HFF-Myc (cell line): Measurements from ENCODE around the gene SCYGR8.
A peak's percentile ranks its signal among the peaks of the same experiment; 100 is the strongest.
"Not testable (repeated sequence)": the region's sequence is repeated elsewhere in the genome, so short reads cannot be mapped to it uniquely, and the experiment has no call there.

ENCODE experiments used
- DNase-seq: peaks from one replicate; pipeline ENCODE4 v3.0.0-alpha.2; 2011; ENCODE audit warnings: low read depth; ENCODE audit errors: extremely low read depth
- H3K4me3 ChIP-seq: replicated peaks from 2 replicates; pipeline ENCODE4 v1.5.1; 2011; ENCODE audit warnings: low read depth, mild to moderate bottlenecking, control low read depth, low read length
- CTCF ChIP-seq: IDR thresholded peaks from 2 replicates; pipeline ENCODE4 v1.5.1; 2012; ENCODE audit warnings: mild to moderate bottlenecking, low read depth, low read length, control low read depth; ENCODE audit errors: missing control alignments

SCYGR8 gene

GRCh38 chr2:227710986-227711385 lies 34.7 kb upstream of the SCYGR8 start:
- DNase-seq, result no peak
- no peak for TF ChIP-seq CTCF
- no peak overlapping the region for H3K4me3 ChIP-seq

GRCh38 chr2:227713291-227713690 lies 32.4 kb upstream of the SCYGR8 start:
- TF ChIP-seq CTCF, result no peak
- DNase-seq, result no peak
- no peak overlapping the region for H3K4me3 ChIP-seq

- no peak overlapping the region for H3K4me3 ChIP-seq
- TF ChIP-seq CTCF, result no peak
- no peak for DNase-seq
These were observed 29.2 kb upstream of the SCYGR8 start for GRCh38 chr2:227716501-227716900.

- peak within 1 kb of the TSS; percentile 28 for H3K4me3 ChIP-seq
These were observed 27.8 kb upstream of the SCYGR8 start, which contains the start of gene SLC19A3 for GRCh38 chr2:227717687-227718567. TSS of gene SLC19A3 (minus strand) at chr2:227718028. CDS start at chr2:227702318, 15,710 bp downstream.

GRCh38 chr2:227719641-227720040 lies 26.1 kb upstream of the SCYGR8 start:
- no peak for DNase-seq
- TF ChIP-seq CTCF, result no peak

More at GRCh38 chr2:227717687-227718567, 27.8 kb upstream of the SCYGR8 start, which contains the start of gene SLC19A3:
- peak; percentile 4 for DNase-seq
- no peak for TF ChIP-seq CTCF

GRCh38 chr2:227720680-227721079 lies 25.0 kb upstream of the SCYGR8 start:
- no peak overlapping the region for H3K4me3 ChIP-seq
- no peak for TF ChIP-seq CTCF
- DNase-seq, result no peak

More at GRCh38 chr2:227719641-227720040, 26.1 kb upstream of the SCYGR8 start:
- H3K4me3 ChIP-seq, result no peak overlapping the region

- H3K4me3 ChIP-seq, DNase-seq: not testable (repeated sequence)
These were observed 22.9 kb upstream of the SCYGR8 start for GRCh38 chr2:227722821-227723220.
